Transverse colon (tissue), 4 donors: ENCODE measurements around the gene MYH7. TPM values are rescaled to one million over a fixed set of nuclear protein-coding genes. Genes with fewer than 3 reads are reported as not detected.

Experiments used
- DNase-seq: peaks from one replicate; pipeline ENCODE4 v3.0.0-alpha.2; 2019
- H3K27ac ChIP-seq, 4 donors: fragments of 200-600 bp; sonication (generic); 2 replicates each; pipeline ENCODE4 v1.5.1; 2016 to 2018; ENCODE audit warnings: inconsistent platforms in 4 of 4
- H3K27me3 ChIP-seq: fragments of 200-600 bp; sonication (generic); 2 replicates; pipeline ENCODE4 v1.5.1; 2017; ENCODE audit warnings: inconsistent platforms
- H3K36me3 ChIP-seq, 4 donors: fragments of 200-600 bp; sonication (generic); 2 replicates each; pipeline ENCODE4 v1.5.1; 2017 to 2019; ENCODE audit warnings: inconsistent platforms in 4 of 4
- H3K4me1 ChIP-seq, 4 donors: fragments of 200-600 bp; sonication (generic); 2 replicates each; pipeline ENCODE4 v1.5.1; 2017 to 2020; ENCODE audit warnings: inconsistent platforms in 4 of 4
- H3K4me3 ChIP-seq, 4 donors: fragments of 200-600 bp; sonication (generic); 1 replicate in 1 of 4; 2 replicates in 3 of 4; pipeline versions ENCODE4 v1.5.1 to v1.6.1; 2017 to 2019; ENCODE audit warnings: inconsistent platforms in 4 of 4
- H3K9me3 ChIP-seq, 2 donors: fragments of 200-600 bp; sonication (generic); 2 replicates each; pipeline ENCODE4 v1.5.1; 2017 to 2019; ENCODE audit warnings: inconsistent platforms in 2 of 2
- CTCF ChIP-seq, 5 experiments: fragments of 200-600 bp in 3 of 5; fragments of 450-650 bp in 2 of 5; sonication (generic) in 3 of 5; IDR thresholded peaks; 1 replicate in 2 of 5; 2 replicates in 3 of 5; pipeline ENCODE4 v1.5.1; 2016 to 2017; ENCODE audit warnings: antibody characterized with exemption in 5 of 5, inconsistent platforms in 3 of 5, mild to moderate bottlenecking in 2 of 5, moderate library complexity in 1 of 5
- EP300 ChIP-seq: sonication (generic); formaldehyde crosslinking; IDR thresholded peaks from one replicate; pipeline ENCODE4 v1.6.1; 2017; ENCODE audit warnings: antibody characterized with exemption, low read depth
- POLR2A ChIP-seq: fragments of 450-650 bp; IDR thresholded peaks from one replicate; pipeline ENCODE4 v1.6.1; 2016; ENCODE audit warnings: antibody characterized with exemption, mild to moderate bottlenecking, moderate library complexity
- POLR2AphosphoS5 ChIP-seq, 3 donors: sonication (generic); formaldehyde crosslinking; IDR thresholded peaks; one replicate each; pipeline ENCODE4 v1.6.1; 2016; ENCODE audit warnings: antibody characterized with exemption in 3 of 3
- WGBS, 2 donors: methylation state at CpG; one replicate each; pipeline ENCODE4 v1.1.5; 2018; ENCODE audit warnings: low coverage in 1 of 2; 5-methylcytosine and 5-hydroxymethylcytosine counted together
- in situ Hi-C, 4 donors: fragments of 200-750 bp; cut with MboI; loops; one replicate each; pipeline versions ENCODE4 v1.15.0 to v1.15.1; 2017; ENCODE audit warnings: low sequenced_read_pairs in 3 of 4, low pct_ligation_motif_present in 1 of 4, low pct_unique_long_range_greater_than_20kb in 1 of 4
- intact Hi-C: fragments of 100-400 bp; cut with DNase I; formaldehyde crosslinking; loops from one replicate; pipeline ENCODE4 v1.15.1; 2023; ENCODE audit warnings: low total_unique reads
- total RNA-seq, 4 donors: library from RNA; depleted of rRNA; stranded (reverse); fragments of >200 nt; gene quantifications; one replicate each; pipeline ENCODE4 v1.1.0, GENCODE V29; 2016

MYH7 gene
- total RNA-seq, 4 donors from 2014 or later, result 0.64 to 2.9 TPM; not detected in 2

- H3K36me3 ChIP-seq, result no peaks in the 10 kb centered on the region
- in situ Hi-C loops, result loop anchor here in 1 of 4 donors (25.0 kb wide), 1 partner anchor 137 kb away; no protein-coding TSS in a partner anchor
- H3K4me3 ChIP-seq, result no peak overlapping the region
- DNase-seq, result no peak
- H3K4me1 ChIP-seq, result no peaks in the 10 kb centered on the region
- intact Hi-C loops, result no loop called here
- TF ChIP-seq CTCF (IDR thresholded peaks at IDR 0.05), result no peak
- H3K27ac ChIP-seq, result no peak overlapping the region
- H3K27me3 ChIP-seq, result peaks cover 4% of the 10 kb centered on the region
- 92 to 95% methylated on average over 2 to 3 of the region's 3 CpGs for WGBS, 2 donors
- no peaks in the 10 kb centered on the region for H3K9me3 ChIP-seq
Observed at GRCh38 chr14:23399136-23399535, 36.3 kb downstream of the MYH7 start.

- no peaks in the 10 kb centered on the region for H3K4me1 ChIP-seq
- no peak for DNase-seq
- peaks cover 4% of the 10 kb centered on the region for H3K27me3 ChIP-seq
- TF ChIP-seq POLR2AphosphoS5 (IDR thresholded peaks at IDR 0.05) (no peak), CTCF (IDR thresholded peaks at IDR 0.05) (no peak), POLR2A (no peak), EP300 (no peak)
- intact Hi-C loops (no loop called here), in situ Hi-C loops (loop anchor here in 1 of 4 donors (25.0 kb wide), 1 partner anchor 136 kb away; no protein-coding TSS in a partner anchor)
- H3K9me3 ChIP-seq, result no peaks in the 10 kb centered on the region
- WGBS, 2 donors, result 73 to 88% methylated on average over 3 to 4 of the region's 4 CpGs
- H3K4me3 ChIP-seq, result no peak overlapping the region
- H3K36me3 ChIP-seq, result no peaks in the 10 kb centered on the region
- H3K27ac ChIP-seq, result no peak overlapping the region
Observed at GRCh38 chr14:23398348-23398747, 37.1 kb downstream of the MYH7 start.

DNA sequence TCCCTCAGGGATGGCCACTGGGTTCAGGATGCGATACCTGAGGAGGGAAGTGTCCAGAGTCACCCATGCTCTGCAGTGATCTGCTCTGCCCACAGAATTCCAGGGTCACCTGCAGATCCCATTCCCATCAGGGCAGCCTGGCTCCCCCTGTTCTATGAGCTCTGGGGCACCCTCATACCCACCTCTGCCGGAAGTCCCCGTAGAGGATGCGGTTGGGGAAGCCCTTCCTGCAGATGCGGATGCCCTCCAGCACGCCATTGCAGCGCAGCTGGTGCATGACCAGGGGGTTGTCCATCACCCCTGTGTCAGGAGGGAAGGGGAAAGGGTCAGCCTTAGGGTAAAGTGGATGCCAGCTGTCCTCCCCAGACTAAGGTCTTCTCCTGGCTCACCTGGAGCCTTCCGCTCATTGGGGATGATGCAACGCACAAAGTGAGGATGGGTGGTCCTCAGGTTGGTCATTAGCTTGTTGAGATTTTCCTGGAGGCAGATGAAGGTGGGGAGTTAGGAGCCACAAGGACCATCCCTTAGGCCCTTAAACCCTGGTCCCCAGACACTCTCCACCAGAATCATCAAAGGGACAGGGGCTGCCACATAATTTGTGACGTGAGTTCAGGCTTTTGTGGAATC, 38.6 kb downstream of the MYH7 start:
- Histone ChIP-seq H3K4me1 (no peaks in the 10 kb centered on the region), H3K9me3 (no peaks in the 10 kb centered on the region), H3K27me3 (no peaks in the 10 kb centered on the region), H3K36me3 (no peaks in the 10 kb centered on the region), H3K4me3 (no peak overlapping the region), H3K27ac (no peak overlapping the region)
- WGBS, 2 donors, result 90% methylated on average over 10 of the region's 10 CpGs; no CpG with 5 or more reads in 1 of the 2 donors
- no peak for DNase-seq
- intact Hi-C loops (no loop called here), in situ Hi-C loops (loop anchor here in 1 of 4 donors (25.0 kb wide), 1 partner anchor 135 kb away; no protein-coding TSS in a partner anchor)
- TF ChIP-seq CTCF (IDR thresholded peaks at IDR 0.05) (no peak), POLR2A (no peak), EP300 (no peak), POLR2AphosphoS5 (IDR thresholded peaks at IDR 0.05) (no peak)

DNA sequence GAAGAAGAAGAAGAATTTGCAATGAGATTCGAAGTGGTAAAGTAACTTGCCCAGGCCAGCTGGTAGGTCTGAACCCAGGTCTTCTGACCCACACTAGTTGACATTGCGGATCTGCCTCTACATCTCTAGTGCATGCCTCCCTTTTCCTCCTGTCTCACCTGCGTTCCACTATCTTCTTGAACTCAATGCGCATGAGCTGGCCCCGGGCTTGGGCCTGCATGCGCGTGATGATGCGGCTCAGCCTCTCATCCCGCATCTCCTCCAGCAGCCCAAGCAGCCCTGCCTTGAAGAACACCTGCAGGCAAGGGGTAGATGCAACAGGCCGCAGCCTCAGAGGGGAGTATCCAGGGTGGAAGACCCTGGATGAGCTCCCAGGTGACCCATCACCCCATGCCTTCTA, 39.3 kb downstream of the MYH7 start:
- Histone ChIP-seq H3K4me3 (no peak overlapping the region), H3K36me3 (no peaks in the 10 kb centered on the region), H3K27ac (no peak overlapping the region), H3K4me1 (no peaks in the 10 kb centered on the region), H3K9me3 (no peaks in the 10 kb centered on the region), H3K27me3 (no peaks in the 10 kb centered on the region)
- no peak for DNase-seq
- intact Hi-C loops (no loop called here), in situ Hi-C loops (loop anchor here in 1 of 4 donors (25.0 kb wide), 1 partner anchor 134 kb away; no protein-coding TSS in a partner anchor)
- TF ChIP-seq EP300, result no peak
- TF ChIP-seq POLR2A, result no peak
- TF ChIP-seq POLR2AphosphoS5 (IDR thresholded peaks at IDR 0.05), result no peak
- TF ChIP-seq CTCF (IDR thresholded peaks at IDR 0.05), result no peak
- WGBS, 2 donors, result 75 to 92% methylated on average over 2 to 10 of the region's 10 CpGs
